Epithelial cell of prostate (primary cell): ENCODE results near the gene SLC15A1.

Experiments
- DNase-seq: peaks from one replicate; pipeline ENCODE4 v3.0.0-alpha.2; 2011; ENCODE audit warnings: low read depth, low spot score
- H3K27ac ChIP-seq: fragments of 450-650 bp; 2 replicates; pipeline ENCODE4 v1.5.1; 2017; ENCODE audit warnings: mild to moderate bottlenecking

Gene SLC15A1, protein sequence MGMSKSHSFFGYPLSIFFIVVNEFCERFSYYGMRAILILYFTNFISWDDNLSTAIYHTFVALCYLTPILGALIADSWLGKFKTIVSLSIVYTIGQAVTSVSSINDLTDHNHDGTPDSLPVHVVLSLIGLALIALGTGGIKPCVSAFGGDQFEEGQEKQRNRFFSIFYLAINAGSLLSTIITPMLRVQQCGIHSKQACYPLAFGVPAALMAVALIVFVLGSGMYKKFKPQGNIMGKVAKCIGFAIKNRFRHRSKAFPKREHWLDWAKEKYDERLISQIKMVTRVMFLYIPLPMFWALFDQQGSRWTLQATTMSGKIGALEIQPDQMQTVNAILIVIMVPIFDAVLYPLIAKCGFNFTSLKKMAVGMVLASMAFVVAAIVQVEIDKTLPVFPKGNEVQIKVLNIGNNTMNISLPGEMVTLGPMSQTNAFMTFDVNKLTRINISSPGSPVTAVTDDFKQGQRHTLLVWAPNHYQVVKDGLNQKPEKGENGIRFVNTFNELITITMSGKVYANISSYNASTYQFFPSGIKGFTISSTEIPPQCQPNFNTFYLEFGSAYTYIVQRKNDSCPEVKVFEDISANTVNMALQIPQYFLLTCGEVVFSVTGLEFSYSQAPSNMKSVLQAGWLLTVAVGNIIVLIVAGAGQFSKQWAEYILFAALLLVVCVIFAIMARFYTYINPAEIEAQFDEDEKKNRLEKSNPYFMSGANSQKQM

GRCh38 chr13:98752467-98753290 lies at the start of gene SLC15A1:
TSS of gene SLC15A1 (minus strand) at chr13:98752672. CDS start at chr13:98752598, 74 bp downstream.
- DNase-seq = no peak
- no peak within 1 kb of the TSS for H3K27ac ChIP-seq

DNA sequence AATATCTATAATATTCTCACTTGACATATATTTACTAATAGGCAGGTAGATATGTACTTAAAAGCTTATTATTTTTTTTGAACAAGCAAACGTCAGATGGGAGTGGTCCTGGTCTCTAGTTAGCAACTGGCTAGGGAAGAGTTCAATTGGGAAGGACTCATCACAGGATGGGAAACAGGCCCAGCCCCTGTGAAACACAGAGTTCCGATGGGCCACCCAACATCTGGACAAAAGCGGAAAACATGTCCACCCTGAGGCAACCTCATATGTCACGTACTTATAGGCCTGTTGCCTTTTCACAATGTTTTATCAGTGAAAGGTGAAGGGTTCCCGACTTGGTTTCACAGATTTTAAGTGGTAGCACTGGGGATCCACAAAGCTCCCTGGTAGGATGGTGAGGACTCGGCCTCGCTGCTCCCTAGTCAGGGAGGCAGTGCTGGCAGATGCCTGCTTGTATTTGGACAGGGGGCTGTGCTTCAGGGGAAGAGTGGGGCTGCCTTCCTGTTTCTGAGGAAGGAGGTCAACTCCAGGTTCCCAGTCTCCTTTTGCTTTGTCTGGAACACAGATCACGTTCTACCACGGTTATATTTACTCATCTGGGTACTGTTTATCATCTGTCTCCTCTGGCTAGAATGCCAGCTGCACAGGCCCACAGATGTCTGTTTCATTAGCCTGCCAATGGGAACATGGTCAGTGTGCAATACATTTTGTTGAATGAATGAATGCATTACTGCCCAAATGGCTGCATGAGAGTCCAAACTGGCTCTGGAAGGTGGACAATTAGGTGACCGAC lies 49.4 kb upstream of the SLC15A1 start:
- DNase-seq = no peak
- H3K27ac ChIP-seq = no peak overlapping the region

DNA sequence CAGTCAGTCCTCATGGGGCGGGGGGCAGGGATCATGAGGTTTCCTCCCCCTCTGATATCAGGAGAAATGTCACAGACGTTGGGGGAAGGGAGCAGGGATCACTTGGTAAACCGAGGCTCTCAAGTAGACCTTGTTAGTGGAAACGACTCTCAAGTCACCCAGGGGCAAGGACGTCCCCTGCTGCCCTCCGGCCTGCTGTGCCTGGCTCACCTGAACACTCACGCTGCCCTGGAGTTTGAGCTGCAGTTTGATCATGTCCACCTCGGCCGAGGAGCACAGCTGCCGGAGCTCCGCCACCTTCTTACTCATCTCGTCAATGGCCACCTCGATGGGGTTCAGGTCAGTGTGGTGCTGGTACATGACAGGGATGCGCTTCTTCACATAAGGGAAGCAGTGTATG lies 47.6 kb upstream of the SLC15A1 start:
- DNase-seq = no peak

DNA sequence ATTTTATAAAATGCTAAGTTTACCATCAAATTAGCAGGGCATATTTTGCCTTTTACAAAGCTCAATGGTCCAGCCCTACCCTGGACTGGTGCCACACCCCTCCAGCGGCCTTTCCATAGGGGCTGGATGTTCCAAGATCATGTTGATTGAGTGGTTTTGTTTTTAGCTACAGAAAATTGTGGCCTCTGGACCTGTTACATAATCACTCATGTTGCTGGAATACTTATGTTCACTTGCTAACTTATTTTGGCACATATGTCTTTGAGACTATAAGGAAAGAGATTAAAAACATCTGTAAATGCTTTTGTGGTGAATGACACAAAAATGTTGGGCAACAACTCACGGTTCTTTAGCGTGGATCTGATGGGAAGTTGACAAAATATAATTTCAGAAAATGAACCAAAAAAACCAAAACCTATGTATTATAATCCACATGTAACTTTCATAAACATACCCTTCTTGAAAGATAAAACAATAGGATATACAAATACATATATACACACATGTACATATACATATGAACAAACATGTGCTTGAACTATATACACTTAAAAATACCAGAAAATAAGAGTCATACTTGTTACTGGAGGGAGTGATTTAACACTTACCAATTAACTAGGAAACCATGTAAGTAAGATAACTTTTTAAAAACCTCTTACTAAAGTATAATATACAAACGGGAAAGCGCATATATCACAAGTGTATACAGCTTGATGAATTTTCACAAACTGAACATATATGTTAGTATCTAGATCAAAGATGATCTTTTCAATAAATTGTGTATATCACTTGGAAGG lies 46.6 kb upstream of the SLC15A1 start:
- no peak overlapping the region for H3K27ac ChIP-seq
- no peak for DNase-seq

More for the DNA sequence above, 47.6 kb upstream of the SLC15A1 start:
- no peak overlapping the region for H3K27ac ChIP-seq

GRCh38 chr13:98797456-98797855 lies 45.0 kb upstream of the SLC15A1 start:
- DNase-seq = no peak
- no peak overlapping the region for H3K27ac ChIP-seq

GRCh38 chr13:98796798-98797197 lies 44.3 kb upstream of the SLC15A1 start:
- no peak overlapping the region for H3K27ac ChIP-seq
- DNase-seq = no peak

- H3K27ac ChIP-seq = no peak overlapping the region
- DNase-seq = no peak
Measured at GRCh38 chr13:98796191-98796590, 43.7 kb upstream of the SLC15A1 start.

DNA sequence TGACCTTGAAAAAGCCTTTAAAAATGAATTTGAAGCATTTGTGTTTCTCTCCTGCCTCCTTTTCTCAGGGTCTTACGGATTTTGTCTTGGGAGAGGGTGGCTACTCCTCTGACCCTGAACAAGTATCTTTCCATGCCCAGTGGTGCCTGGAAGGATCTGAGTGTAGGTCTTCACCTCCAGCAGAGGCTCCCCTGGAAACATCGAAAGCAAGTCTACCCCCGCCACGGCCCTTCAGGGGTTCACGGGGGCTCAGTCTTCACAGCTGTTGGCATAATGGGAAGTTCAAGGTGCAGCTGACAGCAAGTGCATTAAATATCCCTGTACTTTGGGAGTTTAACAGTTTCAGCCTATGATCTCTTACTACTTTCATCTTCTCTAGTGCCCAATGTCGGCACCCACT lies 42.7 kb upstream of the SLC15A1 start:
- no peak for DNase-seq
- H3K27ac ChIP-seq = no peak overlapping the region

DNA sequence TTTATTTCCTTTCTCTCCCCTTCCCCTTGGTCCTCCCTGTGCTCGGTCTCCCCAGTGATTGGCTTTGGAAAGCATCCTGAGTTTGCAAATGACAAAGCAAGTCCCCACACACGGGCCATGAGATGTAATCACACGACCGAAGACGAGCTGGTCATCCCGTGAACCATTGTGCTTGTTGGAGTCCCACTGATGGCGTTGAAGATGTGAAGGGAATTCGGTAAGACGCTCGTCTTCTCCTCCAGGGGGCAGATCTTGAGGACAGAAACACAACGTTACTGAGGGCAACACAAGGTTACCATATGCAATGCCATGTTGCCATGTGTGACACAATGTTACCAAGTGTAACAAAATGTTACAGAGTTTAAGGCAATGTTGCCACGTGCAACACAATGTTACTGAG lies 42.0 kb upstream of the SLC15A1 start:
- DNase-seq = no peak
- no peak overlapping the region for H3K27ac ChIP-seq

DNA sequence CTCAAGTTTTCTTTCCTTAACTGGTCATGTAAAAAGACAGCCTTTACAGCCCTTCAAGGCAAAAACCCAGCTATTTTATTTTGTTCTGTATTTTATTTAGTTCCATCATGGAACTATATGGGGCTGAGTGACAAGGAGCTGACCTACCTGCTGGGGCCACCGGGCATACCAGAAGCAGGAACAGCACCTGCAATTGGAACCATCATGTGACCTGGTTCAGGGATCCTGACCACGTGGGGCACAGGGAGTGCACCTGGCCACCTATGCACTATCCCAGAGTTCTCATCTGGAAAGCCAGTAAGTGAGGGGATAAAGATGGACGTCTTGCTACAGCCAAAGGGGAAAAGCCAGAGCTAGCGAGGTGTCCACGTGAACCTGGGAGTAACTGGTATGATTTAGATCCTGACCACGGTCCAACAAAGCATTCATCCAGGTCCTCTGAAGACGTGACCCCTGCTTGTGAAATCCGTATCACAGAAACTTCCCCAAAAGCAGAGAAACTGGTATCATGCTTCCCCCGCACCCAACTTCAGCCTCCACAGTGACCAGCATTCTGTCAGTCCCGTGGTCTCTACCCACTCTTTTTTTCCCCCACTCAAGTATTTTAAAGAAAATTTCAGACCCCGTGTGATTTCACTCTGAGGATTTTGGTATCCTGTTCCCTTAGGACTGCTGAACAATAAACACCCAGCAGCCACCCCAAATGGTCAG lies 40.5 kb upstream of the SLC15A1 start:
- no peak for DNase-seq
- H3K27ac ChIP-seq = no peak overlapping the region

GRCh38 chr13:98792321-98792720 lies 39.8 kb upstream of the SLC15A1 start:
- no peak for DNase-seq
- H3K27ac ChIP-seq = no peak overlapping the region

- H3K27ac ChIP-seq = no peak overlapping the region
- no peak for DNase-seq
Measured at GRCh38 chr13:98791611-98792010, 39.1 kb upstream of the SLC15A1 start.

DNA sequence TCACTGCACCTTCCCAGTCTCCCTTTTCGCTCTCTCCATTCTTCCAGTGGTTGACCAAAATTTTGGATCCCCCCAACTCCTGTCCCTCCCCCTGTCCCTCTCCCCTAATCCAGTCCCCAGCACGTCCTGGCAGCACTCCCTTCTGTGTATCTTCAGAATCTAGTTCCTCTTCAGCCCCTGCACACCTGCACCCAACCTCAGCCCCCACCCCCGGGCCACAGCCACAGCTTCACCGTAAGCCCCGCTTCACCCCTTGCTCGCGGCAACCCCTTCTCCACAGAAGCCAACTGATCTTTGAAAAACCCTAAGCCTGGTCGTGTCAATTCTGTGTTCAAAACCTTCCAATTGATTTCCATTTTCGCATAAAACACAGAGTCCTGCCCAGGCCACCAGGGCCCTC lies 35.5 kb upstream of the SLC15A1 start:
- no peak overlapping the region for H3K27ac ChIP-seq
- no peak for DNase-seq

GRCh38 chr13:98787173-98787572 lies 34.7 kb upstream of the SLC15A1 start:
- no peak for DNase-seq
- no peak overlapping the region for H3K27ac ChIP-seq

- no peak overlapping the region for H3K27ac ChIP-seq
- no peak for DNase-seq
Measured at GRCh38 chr13:98786023-98786422, 33.6 kb upstream of the SLC15A1 start.

- no peak for DNase-seq
- no peak overlapping the region for H3K27ac ChIP-seq
Measured at GRCh38 chr13:98785405-98785804, 32.9 kb upstream of the SLC15A1 start.

- no peak overlapping the region for H3K27ac ChIP-seq
- DNase-seq = no peak
Measured at GRCh38 chr13:98784666-98785065, 32.2 kb upstream of the SLC15A1 start.

DNA sequence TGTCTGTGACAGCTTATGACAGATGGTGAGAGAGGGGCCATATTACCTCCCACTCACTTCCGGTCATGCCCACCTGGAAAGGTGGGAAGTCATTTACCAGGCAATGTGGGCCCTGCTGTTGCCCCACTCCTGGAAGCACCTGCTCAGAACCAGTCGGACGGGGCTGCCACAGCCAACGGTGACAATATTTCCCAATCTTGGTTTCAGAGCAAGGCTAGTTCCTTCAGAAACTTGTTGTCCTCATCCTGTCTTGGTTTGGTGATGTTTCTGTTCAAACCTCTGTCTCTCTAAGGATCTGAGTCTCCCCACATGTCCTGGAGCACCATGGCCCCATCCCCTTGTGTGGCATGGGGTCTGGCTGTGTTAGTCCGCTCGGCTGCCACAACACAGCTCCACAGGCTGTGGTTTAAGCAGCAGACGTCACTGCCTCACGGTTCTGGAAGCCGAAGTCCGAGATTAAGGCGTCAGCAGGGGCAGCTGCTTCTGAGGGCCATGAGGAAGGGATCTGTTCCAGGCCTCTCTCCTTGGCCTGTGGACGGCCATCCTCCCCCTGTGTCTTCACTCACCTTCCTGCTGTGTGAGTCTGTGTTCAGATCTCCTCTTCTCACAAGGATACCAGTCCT lies 31.5 kb upstream of the SLC15A1 start:
- H3K27ac ChIP-seq = no peak overlapping the region
- DNase-seq = no peak
